K562 (cell line): ENCODE data around the gene SERPIND1.

ENCODE experiments used
- ARHGAP35 ChIP-seq: fragments of 450-650 bp; IDR thresholded peaks from 2 replicates; pipeline ENCODE4 v1.6.1; 2018; ENCODE audit not compliant: partially characterized antibody
- ATF7 ChIP-seq: fragments of 450-650 bp; IDR thresholded peaks from 2 replicates; pipeline ENCODE4 v1.7.1; 2014; ENCODE audit warnings: mild to moderate bottlenecking, moderate library complexity
- POLR2A ChIP-seq: fragments of 450-650 bp; conservative IDR thresholded peaks from 2 replicates; pipeline ENCODE4 v1.6.1; 2016
- RCOR1 ChIP-seq, 2 experiments: IDR thresholded peaks; 2 replicates each; pipeline ENCODE4 v1.6.1; 2012; ENCODE audit warnings: low read depth in 2 of 2, low read length in 2 of 2, borderline replicate concordance in 1 of 2, improper control_type of control experiment in 1 of 2
- TF ChIP-seq, protein P1 (sequence below), 3 experiments: IDR thresholded peaks in 2 of 3; conservative IDR thresholded peaks in 1 of 3; 2 replicates each; pipeline ENCODE4 v1.5.1; 2011 to 2012; ENCODE audit warnings: low read length in 3 of 3, mild to moderate bottlenecking in 3 of 3, control low read depth in 2 of 3, improper control_type of control experiment in 1 of 3, inconsistent platforms in 1 of 3, low read depth in 1 of 3, mixed read lengths in 1 of 3, moderate library complexity in 1 of 3; ENCODE audit not compliant: insufficient read depth in 2 of 3

DNA sequence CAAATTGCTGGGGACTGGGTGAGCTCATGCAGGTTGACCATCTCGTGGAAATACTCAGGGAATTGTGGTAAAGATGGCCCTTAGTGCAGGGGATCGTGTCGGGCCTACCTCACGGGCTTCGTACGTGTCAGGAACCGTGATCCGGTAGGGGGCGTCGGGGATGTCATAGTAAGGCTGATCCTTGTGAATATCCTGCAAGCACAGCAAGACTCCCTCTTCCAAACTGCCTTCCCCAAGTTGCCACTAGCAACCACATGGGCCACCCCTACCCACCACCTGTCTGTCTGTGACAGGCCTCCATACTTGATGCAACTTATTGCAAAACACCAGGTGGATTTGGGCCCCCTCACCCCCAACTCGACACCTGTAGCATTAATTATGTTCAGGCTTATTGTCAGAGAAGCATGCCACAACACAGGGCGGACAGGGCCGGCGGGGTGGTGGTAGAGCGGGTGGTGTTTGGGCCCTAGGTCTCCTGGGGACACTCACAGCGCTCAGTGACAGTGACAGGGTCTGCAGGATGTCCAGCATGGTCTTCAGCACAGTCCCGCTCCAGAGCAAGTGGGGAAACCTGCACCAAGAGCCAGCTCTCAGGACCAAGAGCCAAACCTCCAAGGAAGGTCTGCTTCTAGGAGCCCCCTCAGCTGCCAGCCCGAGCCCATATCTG is 22.6 kb upstream of the SERPIND1 start:
- no peak for TF ChIP-seq RCOR1 (IDR thresholded peaks at IDR 0.05; ENCODE audit: borderline replicate concordance in 1 of 2, low read depth in 2 of 2, low read length in 2 of 2)
- TF ChIP-seq POLR2A: no peak; the same call in 1 of the 2 replicates
- TF ChIP-seq, protein P1, sequence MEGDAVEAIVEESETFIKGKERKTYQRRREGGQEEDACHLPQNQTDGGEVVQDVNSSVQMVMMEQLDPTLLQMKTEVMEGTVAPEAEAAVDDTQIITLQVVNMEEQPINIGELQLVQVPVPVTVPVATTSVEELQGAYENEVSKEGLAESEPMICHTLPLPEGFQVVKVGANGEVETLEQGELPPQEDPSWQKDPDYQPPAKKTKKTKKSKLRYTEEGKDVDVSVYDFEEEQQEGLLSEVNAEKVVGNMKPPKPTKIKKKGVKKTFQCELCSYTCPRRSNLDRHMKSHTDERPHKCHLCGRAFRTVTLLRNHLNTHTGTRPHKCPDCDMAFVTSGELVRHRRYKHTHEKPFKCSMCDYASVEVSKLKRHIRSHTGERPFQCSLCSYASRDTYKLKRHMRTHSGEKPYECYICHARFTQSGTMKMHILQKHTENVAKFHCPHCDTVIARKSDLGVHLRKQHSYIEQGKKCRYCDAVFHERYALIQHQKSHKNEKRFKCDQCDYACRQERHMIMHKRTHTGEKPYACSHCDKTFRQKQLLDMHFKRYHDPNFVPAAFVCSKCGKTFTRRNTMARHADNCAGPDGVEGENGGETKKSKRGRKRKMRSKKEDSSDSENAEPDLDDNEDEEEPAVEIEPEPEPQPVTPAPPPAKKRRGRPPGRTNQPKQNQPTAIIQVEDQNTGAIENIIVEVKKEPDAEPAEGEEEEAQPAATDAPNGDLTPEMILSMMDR (IDR thresholded peaks at IDR 0.05 in 2 of 3, conservative IDR thresholded peaks at IDR 0.05 in 1 of 3; ENCODE audit: insufficient read depth in 2 of 3, low read depth in 1 of 3, low read length in 3 of 3): peak in 2 of 3 experiments; percentile 52 to 61; a peak in 5 of 6 replicates
- TF ChIP-seq ARHGAP35: no peak
- no peak for TF ChIP-seq ATF7
